NCI-H526 treated with DMSO at 0.1 percent for 48 hours (cell line): ENCODE results near the gene GNG2.

Experiments used
- DNase-seq: peaks from one replicate; lab custom pipeline; 2025; lab: John Stamatoyannopoulos, UW

Gene GNG2

DNA sequence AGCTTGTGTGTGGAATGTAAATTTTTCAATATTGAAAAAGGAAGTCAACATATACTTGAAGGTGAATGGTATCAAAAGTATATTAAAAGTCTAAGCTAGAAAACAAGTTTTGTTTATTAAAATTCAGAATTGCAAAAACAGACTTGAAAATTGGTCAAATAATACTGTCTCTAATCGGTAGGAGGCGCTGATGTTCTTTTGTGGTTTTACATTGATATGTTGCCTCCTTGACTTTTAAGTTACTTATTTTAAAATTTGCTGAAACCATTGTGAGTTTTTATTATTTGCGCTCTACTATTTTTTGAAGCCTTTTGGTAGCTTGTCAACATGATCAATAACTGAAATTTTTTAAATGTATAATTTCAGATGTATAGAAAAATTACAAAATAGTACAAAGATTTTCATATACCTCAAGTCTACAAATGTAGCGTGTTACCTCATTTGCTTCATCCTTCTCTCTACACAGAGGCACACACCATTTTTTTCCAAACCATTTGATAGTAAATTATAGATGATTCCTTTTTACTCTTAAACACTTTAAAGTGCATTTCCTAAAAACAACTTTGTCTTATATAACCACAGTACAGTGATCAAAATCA is 135.8 kb downstream of the GNG2 start:
- peak; percentile 10 for DNase-seq

DNA sequence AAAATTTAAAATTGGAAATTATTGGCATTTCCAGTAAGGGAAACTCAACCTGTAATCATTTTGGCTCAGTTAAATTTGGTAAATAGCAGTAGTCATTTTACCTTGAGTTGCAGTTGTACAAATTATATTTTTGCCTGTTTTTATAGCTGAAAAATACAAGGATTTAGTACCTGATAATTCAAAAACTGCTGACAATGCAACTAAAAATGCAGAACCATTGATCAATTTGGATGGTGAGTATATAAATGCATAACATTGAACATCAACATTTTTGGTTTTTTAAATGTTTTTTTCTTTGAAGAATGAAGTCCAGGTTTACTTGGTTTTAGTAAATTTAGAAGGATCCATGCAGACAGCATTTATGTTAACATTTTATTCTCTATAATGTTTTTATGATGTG is 137.9 kb downstream of the GNG2 start:
- no peak for DNase-seq

DNA sequence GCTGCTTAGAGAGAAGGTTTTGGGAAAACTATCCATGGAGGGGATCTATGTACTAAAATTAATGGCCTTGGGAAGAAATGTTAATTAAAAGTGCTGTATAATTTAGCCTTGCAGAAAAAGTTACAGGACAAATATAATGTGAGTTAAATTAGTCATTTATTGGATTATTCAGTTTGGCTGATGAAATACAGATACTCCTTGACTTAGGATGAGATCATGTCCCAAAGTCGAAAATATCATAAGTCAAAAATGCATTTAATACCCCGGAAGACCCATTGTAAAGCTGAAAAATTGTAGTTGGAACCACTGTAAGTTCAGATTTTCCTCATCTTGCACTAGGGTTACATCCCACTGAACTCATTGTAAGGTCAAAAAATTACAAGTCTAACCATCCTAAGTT is 138.7 kb downstream of the GNG2 start:
- DNase-seq, result no peak

DNA sequence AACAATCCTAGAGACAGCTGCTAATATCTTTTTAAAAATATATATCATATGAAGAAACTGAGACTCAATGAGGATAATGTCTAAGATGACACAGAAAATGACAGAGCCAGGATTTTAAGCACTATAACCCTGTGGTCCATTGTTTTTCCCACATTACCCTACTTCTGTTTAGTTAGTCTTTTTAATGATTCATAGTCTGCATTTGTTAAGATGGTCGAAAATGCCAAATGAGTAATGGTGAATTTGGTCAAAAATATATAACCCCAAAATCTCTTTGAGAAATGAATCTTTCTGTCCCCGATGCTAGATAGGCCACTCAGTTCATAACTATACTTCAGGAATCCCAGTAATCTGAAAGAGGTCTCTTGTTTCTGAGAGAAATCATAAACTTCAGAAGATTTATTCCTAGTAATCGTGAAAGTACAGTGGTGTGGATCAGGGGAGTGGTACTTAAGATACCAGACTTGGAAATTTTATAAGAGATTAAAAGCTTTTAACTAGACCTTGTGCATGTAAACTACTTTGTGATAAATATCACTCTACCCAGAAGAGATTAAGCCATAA is 139.7 kb downstream of the GNG2 start:
- no peak for DNase-seq

DNA sequence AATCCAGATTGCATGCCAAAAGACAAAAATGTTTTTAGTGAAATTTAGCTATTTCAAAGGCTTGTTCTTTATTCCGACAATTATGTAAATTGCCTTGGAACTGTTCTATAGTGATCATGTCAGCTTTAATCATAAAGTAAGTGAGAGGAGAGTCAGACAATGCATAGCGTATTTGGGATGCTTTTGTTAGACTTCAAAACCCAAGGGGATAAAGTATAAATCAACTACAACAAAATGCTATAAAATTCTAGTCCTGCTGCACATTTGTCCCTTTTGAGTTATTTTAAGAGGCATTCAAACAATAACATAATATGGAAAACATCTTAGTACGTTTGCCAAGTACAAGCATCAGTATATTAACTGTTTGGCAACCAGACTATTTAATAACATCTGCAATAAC is 140.3 kb downstream of the GNG2 start:
- no peak for DNase-seq

DNA sequence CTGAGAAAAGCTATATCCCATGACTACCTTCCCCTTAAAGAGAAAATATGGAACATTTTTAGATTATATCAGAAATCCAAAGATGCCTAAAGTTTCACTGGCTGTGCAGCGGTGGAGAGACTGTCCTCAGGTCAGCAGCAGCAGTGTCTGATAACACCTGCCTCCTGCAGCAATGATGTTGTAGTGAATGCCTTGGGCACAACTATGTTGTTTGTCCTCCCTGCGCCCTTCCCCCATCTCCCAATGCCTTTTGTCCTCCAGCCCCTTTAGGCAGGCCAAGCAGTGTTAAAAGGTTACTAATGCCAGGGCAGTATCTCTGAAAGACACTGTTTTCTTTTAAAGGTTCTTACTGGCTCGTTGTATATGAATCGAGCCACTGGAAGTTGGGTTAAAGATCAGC is 142.1 kb downstream of the GNG2 start:
- no peak for DNase-seq

DNA sequence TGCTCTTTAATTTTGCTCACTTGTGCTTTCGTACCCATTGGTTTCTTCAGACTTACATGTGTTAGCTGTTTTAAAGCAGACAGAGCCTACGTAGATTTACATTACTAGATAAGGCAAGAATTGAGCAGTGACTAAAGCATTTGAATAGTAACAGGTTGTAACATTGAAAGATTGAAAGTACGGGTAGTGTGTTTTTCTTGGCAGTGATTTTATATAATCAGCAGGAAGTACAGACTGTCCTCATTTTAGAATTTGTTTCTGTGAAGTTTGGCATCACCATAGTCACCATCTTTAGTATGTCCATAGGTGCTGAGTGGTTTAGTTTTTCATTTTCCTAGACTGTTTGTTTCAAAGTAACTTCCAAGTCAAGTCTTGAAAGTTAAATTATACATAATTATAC is 142.9 kb downstream of the GNG2 start:
- no peak for DNase-seq

DNA sequence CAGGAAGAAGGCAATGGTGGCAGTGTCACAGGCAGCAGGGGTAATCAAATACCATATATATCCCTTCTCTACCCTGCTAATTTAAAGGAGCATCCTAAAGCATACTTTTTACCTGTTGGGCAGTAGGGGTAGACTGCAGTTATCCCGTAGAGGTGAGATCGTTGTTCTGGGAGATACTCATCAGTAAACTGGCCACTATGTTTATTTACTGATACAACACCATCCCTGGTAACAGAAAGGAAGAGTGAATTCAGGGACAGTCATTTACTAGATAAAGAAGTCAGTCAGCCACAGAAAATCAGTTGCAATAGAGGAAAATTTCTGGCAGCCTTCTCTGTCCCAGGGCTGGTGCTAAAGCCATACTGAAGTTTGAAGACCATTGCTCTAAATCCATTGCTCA is 145.2 kb downstream of the GNG2 start:
- no peak for DNase-seq

DNA sequence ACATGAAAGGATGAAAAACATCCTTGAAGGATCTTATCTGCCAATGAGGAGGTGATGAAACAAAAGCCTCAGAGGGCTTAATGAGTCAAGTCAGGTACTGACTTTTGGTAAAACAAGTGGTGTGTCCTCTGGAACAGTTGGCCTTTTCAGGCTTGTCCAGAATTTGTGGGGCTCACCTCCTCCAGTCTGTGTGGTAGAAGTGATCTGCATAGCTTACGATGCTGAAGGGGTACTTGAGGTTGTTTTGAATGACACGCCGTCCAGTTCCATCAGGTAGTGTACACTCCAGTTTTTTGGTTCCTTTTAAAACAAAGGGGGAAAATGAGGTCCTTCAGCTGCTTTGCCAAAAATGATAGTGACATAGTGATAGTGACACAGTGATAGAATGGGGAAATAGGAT is 145.9 kb downstream of the GNG2 start:
- no peak for DNase-seq

DNA sequence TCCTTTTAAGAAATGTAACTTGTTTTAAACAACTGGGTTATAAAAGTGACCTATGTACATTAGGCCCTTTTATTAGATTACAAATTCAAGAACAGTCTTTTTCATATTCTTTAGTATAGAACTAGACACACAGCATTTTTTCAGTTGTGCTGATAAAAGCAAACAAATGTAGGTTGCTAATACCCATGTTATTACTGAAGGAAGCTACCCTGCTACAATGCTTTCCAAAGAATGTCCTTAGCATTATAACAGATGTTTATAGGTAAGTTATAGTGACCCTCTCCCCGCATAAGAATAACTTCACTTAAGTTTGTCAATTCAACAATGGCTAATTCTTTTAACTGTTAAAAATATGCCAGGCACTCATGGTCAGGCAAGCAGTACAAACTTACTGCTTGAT is 146.8 kb downstream of the GNG2 start:
- no peak for DNase-seq

DNA sequence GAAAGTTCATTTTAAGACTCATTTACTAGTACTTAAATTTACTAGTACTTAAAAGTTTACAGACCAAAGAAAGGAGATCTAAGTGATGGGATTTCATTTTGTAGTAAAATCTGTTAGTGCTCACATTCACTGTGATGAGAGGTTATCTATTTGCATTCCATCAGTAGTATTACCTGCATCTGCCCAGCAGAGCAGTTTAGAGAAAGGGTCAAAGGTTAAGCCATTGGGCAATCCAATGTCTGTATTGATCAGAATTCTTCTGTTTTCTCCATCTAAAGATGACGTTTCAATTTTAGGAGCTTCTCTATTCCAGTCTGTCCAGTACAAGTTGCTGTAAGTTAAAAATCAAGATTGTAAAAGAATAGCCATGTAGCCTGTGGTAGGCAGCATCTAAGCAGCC is 147.2 kb downstream of the GNG2 start:
- no peak for DNase-seq

DNA sequence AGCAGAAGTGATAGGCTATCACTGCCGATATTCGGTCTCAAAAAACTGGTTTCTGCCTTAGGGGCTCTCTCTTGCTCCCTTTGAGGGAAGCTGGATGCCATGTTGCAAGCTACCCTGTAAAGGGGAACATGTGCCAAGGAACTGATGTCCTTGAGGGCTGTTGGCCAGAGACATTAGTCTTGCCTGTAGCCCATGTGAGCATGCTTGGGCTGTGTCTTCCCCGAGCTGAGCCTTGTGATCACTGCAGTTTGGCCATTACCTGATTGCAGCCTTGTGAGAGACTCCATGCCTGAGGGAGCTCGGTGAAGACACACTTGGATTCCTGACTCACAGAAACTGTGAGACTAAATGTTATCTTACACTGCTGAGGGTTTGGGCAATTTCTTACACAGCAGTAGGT is 147.7 kb downstream of the GNG2 start:
- no peak for DNase-seq

DNA sequence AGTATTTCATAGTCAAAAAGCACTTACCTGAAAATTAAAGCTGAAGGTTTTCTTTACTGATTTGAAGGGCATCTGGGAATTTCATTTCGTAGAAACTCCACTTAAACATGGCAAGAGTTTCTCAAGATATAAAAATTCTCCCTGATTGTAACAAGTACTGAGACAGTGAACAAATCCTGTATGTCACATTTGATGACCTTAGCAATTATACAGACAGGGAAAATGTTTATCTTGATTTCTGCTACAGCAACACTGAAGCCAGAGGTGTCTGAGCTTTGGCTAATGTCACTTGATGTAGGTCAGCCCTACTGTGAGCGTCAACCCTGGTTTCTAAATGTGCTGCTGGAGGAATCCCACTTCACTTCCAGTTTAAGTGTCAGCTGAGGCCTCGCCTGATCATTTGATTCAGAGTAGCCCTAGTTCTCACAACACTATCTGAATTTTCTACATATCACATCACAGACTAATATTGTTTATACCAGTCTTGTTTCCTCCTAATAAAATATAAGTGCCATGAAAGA is 149.8 kb downstream of the GNG2 start:
- no peak for DNase-seq

DNA sequence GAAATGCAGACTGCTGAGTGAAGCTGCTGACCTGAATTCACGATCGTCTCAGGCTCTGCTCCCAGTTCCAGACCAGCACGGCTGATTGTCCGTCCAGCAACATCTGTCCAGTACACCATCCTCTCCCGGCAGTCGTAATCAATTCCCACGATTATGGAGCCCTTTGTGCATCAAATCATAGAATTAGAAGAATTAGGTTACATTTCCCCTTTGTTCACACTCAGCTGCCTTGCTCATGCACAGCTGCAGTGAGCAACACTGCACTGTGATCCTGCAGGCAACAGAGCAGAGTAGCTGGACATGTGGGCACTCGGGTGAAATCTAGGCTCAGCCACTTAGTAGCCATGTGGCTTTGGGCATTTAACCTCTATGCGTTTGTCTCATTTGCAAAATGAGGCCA is 151.1 kb downstream of the GNG2 start:
- no peak for DNase-seq

DNA sequence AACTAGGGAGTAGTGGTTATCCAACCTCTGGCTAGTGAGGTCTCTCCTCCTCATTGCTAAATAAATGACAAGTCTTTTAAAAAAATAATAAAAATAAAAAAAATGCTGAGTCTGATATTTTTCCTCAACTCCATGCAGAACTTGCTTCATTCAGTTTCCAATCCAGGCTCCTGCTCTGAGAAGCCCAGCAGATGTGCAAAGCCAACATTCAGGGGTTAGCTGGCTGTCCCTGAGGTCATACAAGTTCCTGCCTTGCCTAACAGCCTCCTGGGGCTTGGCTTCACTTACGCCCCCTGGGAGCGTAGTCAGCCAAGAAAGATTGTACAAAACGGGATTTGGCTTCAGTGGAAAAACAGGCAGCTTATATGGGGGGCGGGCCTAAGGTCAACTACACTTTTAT is 152.2 kb downstream of the GNG2 start:
- no peak for DNase-seq

DNA sequence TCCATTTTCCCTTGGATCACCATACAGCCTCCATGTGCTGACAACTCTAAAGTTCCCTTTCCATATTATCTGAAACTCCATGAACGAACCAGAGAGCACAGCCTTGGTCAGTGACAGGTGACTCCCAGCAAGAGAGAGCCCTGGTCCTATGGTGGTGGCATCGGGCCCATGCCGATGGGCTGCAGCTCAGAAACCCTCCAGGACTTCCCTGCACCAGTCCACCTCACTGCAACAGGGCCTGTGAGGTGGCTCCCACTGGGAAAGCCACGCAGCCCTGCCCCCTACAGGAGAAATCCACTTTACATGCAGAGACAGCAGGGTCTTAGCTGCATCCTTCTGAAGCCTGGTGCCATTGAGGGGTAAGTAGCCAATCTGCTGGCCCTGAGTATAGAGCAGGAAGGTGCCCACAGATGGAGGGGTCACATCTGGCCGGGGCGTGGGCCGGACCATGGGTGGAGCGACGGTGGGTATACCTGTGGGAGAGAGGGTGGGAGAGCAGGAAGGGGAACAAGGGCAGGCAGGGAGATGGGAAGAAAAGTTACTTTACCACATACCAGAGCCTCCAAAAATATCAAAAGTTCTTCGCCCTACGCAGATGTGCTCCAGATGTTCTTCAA is 153.7 kb downstream of the GNG2 start:
- DNase-seq, result no peak

DNA sequence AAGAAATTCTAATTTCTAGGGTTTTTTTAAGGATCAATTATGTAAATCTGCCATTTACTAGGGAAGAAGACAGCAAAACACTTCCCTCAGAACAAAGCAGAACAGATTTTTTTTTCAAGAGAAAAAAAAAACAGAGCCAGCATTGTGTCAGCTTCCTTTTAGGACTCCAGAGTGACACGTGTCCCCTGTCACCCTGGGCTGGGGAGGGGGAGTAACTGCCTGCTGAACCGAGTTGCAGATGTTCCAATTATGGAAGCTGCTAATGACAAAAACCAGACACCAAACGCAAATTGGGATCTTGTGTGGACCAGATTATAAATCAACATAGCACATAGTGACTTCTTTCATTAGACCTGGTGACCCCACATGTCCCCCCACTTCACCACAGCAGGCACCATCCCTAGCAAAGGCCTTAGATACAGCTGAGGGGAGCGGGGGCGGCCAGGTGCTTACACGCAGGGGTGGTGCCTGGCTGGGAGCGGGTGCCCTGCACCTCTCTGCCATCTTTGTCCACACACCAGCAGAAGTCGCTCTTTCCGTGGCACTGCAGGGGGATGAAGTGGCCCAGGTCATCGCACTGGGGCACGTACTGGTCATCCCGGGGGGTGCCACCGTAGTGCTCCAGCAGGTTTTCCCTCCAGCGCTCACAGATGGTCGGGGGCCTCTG is 154.3 kb downstream of the GNG2 start:
- no peak for DNase-seq

DNA sequence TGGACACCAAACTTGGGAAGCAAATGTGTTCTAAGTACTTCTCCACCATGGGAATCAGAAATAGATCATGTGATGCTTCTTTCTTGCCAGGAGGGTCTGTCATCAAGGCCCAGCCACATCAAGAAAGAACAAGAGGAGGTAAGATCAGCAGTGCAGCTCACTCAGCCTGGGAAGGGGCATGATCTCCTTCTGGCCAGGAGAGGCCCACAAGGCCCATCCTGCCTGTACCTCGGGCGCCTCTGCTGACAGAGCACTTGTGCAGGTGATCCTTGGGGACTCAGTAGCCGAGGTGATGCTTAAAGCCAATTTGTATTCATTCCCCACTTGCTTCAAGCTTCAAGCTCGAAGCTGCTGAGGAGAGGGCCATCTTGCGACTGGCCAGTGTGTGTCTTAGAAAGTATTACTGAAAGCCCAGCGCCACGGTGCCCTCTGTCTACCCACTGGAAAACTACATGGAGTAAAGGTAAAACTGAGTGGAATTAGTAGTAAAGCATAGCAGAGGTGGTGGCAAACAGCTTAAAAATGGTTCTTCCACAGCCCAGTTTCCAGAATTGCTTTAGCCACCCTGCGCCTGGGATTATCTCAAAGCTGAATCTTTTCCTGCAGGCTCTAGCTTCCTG is 155.1 kb downstream of the GNG2 start:
- DNase-seq, result no peak

DNA sequence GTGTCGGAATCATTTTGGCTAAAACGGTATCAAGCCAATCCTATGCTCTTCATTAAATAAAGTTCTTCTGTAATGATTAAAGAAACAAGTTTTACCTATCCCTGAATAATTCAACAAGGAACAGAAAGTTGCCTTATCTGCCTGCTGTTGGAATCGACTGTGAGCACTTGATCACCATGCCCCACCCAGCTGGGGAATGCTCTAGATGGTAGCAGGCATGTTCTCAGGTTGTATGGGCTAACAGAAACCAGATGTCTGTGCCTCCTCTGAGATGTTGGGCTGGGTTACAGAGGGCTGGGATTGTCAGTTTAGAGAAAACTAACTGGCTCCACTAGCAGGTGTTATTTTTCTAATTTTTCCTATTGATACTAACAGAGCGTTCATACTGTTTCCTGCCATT is 157.8 kb downstream of the GNG2 start:
- no peak for DNase-seq

DNA sequence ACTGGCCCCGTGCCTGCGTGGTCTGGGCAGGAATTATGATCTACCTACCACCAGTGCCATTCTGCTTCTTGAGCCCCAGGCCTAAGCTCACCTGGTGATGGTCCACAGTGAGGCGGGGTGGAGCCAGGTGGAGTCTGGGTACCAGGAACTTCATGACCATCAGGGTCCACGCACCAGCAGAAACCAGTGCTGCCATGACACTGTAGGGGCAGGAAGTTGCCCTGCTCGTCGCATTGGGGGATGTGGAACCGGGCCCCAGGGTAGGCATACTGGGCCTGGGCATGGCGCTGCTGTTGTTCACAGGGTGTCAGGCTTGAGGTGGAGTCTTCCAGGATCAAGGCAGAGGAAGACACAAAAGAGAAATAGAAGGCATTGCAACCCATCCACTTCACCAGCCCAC is 158.6 kb downstream of the GNG2 start:
- DNase-seq, result no peak
